Karpas-422 (cell line): ENCODE data around the gene GJD2. TPM values are rescaled to one million over a fixed set of nuclear protein-coding genes. Genes with fewer than 3 reads are reported as not detected.

Experiments
- DNase-seq: peaks from one replicate; pipeline ENCODE4 v3.0.0-alpha.2; 2015
- H2AFZ ChIP-seq: fragments of 200-600 bp; sonication (generic); 2 replicates; pipeline ENCODE4 v1.6.1; 2014; ENCODE audit warnings: antibody characterized with exemption, low read length, mixed read lengths
- H3K27ac ChIP-seq: fragments of 200-600 bp; sonication (generic); 2 replicates; pipeline ENCODE4 v1.5.1; 2014; ENCODE audit warnings: mild to moderate bottlenecking, low read length, moderate library complexity
- H3K27me3 ChIP-seq: fragments of 200-600 bp; sonication (generic); 2 replicates; pipeline ENCODE4 v1.6.1; 2014; ENCODE audit warnings: low read length, mixed read lengths
- H3K36me3 ChIP-seq: fragments of 200-600 bp; sonication (generic); 2 replicates; pipeline ENCODE4 v1.6.1; 2014; ENCODE audit warnings: low read length, mixed read lengths; ENCODE audit not compliant: insufficient read depth
- H3K4me1 ChIP-seq: fragments of 200-600 bp; sonication (generic); 2 replicates; pipeline ENCODE4 v1.6.1; 2014; ENCODE audit warnings: mild to moderate bottlenecking, low read length, mixed read lengths
- H3K4me2 ChIP-seq: fragments of 200-600 bp; sonication (generic); 2 replicates; pipeline ENCODE4 v1.6.1; 2014; ENCODE audit warnings: low read length, low read depth, mild to moderate bottlenecking; ENCODE audit not compliant: poor library complexity, severe bottlenecking
- H3K4me3 ChIP-seq: fragments of 200-600 bp; sonication (generic); 2 replicates; pipeline ENCODE4 v1.5.1; 2014; ENCODE audit warnings: mild to moderate bottlenecking, antibody characterized with exemption, low read length, mixed read lengths
- H3K79me2 ChIP-seq: fragments of 200-600 bp; sonication (generic); 2 replicates; pipeline ENCODE4 v1.6.1; 2014; ENCODE audit warnings: mild to moderate bottlenecking, low read length, mixed read lengths
- H3K9ac ChIP-seq: fragments of 200-600 bp; sonication (generic); 2 replicates; pipeline ENCODE4 v1.6.0; 2014; ENCODE audit warnings: low read length
- H3K9me2 ChIP-seq: fragments of 200-600 bp; sonication (generic), shearing (Covaris generic); replicated peaks from 2 replicates; pipeline ENCODE4 v1.6.0; 2014; ENCODE audit warnings: mild to moderate bottlenecking, low read length, moderate library complexity; ENCODE audit not compliant: insufficient read depth
- H3K9me3 ChIP-seq: fragments of 300-700, 200-600 bp; sonication (generic); 2 replicates; pipeline ENCODE4 v1.6.1; 2014; ENCODE audit warnings: low read length, mixed read lengths
- H4K20me1 ChIP-seq: fragments of 200-600 bp; sonication (generic); 2 replicates; pipeline ENCODE4 v1.6.1; 2014; ENCODE audit warnings: mild to moderate bottlenecking, antibody characterized with exemption, low read length, low read depth; ENCODE audit not compliant: insufficient read depth
- total RNA-seq: library from RNA; depleted of rRNA; stranded (reverse); fragments of >200 nt; shearing (Covaris generic); gene quantifications from 2 replicates; pipeline ENCODE4 v1.2.3, GENCODE V29; 2014; ENCODE audit warnings: low replicate concordance

The GJD2 gene
- total RNA-seq, 1 experiment from 2014 or later: not detected

GRCh38 chr15:34738002-34738401, 16.8 kb downstream of the GJD2 start:
- H3K9ac ChIP-seq: no peak overlapping the region
- H3K9me3 ChIP-seq: no peaks in the 10 kb centered on the region
- H3K9me2 ChIP-seq: no peaks in the 10 kb centered on the region
- no peak overlapping the region for H3K4me2 ChIP-seq
- no peak overlapping the region for H3K27ac ChIP-seq
- H3K27me3 ChIP-seq: no peaks in the 10 kb centered on the region
- DNase-seq: no peak
- no peaks in the 10 kb centered on the region for H3K79me2 ChIP-seq
- H3K4me3 ChIP-seq: no peak overlapping the region
- no peak overlapping the region for H2AFZ ChIP-seq
- no peaks in the 10 kb centered on the region for H4K20me1 ChIP-seq
- no peaks in the 10 kb centered on the region for H3K4me1 ChIP-seq
- H3K36me3 ChIP-seq: no peaks in the 10 kb centered on the region

- no peaks in the 10 kb centered on the region for H3K27me3 ChIP-seq
- H3K36me3 ChIP-seq: no peaks in the 10 kb centered on the region
- no peak for DNase-seq
- no peak overlapping the region for H2AFZ ChIP-seq
- H3K79me2 ChIP-seq: no peaks in the 10 kb centered on the region
- no peak overlapping the region for H3K4me3 ChIP-seq
- no peak overlapping the region for H3K27ac ChIP-seq
- no peaks in the 10 kb centered on the region for H3K9me3 ChIP-seq
- no peak overlapping the region for H3K4me2 ChIP-seq
- H4K20me1 ChIP-seq: no peaks in the 10 kb centered on the region
- no peaks in the 10 kb centered on the region for H3K9me2 ChIP-seq
- no peak overlapping the region for H3K9ac ChIP-seq
- no peaks in the 10 kb centered on the region for H3K4me1 ChIP-seq
These were observed 17.3 kb downstream of the GJD2 start for GRCh38 chr15:34737477-34737876.

GRCh38 chr15:34734303-34734702, 20.5 kb downstream of the GJD2 start:
- no peak overlapping the region for H3K4me2 ChIP-seq
- no peak overlapping the region for H3K9ac ChIP-seq
- H3K4me3 ChIP-seq: no peak overlapping the region
- H2AFZ ChIP-seq: no peak overlapping the region
- H3K79me2 ChIP-seq: no peaks in the 10 kb centered on the region
- no peaks in the 10 kb centered on the region for H3K9me3 ChIP-seq
- DNase-seq: no peak
- H3K9me2 ChIP-seq: no peaks in the 10 kb centered on the region
- no peaks in the 10 kb centered on the region for H3K36me3 ChIP-seq
- H3K4me1 ChIP-seq: no peaks in the 10 kb centered on the region
- H3K27ac ChIP-seq: no peak overlapping the region
- H3K27me3 ChIP-seq: no peaks in the 10 kb centered on the region
- no peaks in the 10 kb centered on the region for H4K20me1 ChIP-seq

GRCh38 chr15:34733621-34734020, 21.2 kb downstream of the GJD2 start:
- Histone ChIP-seq H3K9ac (no peak overlapping the region), H3K4me1 (no peaks in the 10 kb centered on the region)

GRCh38 chr15:34732430-34732829, 22.4 kb downstream of the GJD2 start:
- Histone ChIP-seq H3K27me3 (no peaks in the 10 kb centered on the region), H3K9ac (no peak overlapping the region), H3K9me3 (no peaks in the 10 kb centered on the region), H3K79me2 (no peaks in the 10 kb centered on the region), H3K4me1 (no peaks in the 10 kb centered on the region), H3K27ac (no peak overlapping the region), H3K9me2 (no peaks in the 10 kb centered on the region), H2AFZ (no peak overlapping the region), H4K20me1 (no peaks in the 10 kb centered on the region), H3K36me3 (no peaks in the 10 kb centered on the region), H3K4me2 (no peak overlapping the region), H3K4me3 (no peak overlapping the region)
- no peak for DNase-seq

More at GRCh38 chr15:34733621-34734020, 21.2 kb downstream of the GJD2 start:
- no peak for DNase-seq
- Histone ChIP-seq H3K79me2 (no peaks in the 10 kb centered on the region), H3K9me3 (no peaks in the 10 kb centered on the region), H3K27me3 (no peaks in the 10 kb centered on the region), H2AFZ (no peak overlapping the region), H3K9me2 (no peaks in the 10 kb centered on the region), H3K4me2 (no peak overlapping the region), H3K36me3 (no peaks in the 10 kb centered on the region), H3K4me3 (no peak overlapping the region), H3K27ac (no peak overlapping the region), H4K20me1 (no peaks in the 10 kb centered on the region)

GRCh38 chr15:34730701-34731100, 24.1 kb downstream of the GJD2 start:
- Histone ChIP-seq H3K27ac (no peak overlapping the region), H3K79me2 (no peaks in the 10 kb centered on the region), H3K9me3 (no peaks in the 10 kb centered on the region), H3K4me1 (no peaks in the 10 kb centered on the region), H4K20me1 (no peaks in the 10 kb centered on the region), H3K4me3 (no peak overlapping the region), H2AFZ (no peak overlapping the region), H3K9ac (no peak overlapping the region), H3K9me2 (no peaks in the 10 kb centered on the region), H3K27me3 (no peaks in the 10 kb centered on the region), H3K4me2 (no peak overlapping the region), H3K36me3 (no peaks in the 10 kb centered on the region)
- DNase-seq: no peak

GRCh38 chr15:34729886-34730285, 24.9 kb downstream of the GJD2 start:
- no peak for DNase-seq

GRCh38 chr15:34729056-34729455, 25.7 kb downstream of the GJD2 start:
- Histone ChIP-seq H3K27me3 (no peaks in the 10 kb centered on the region), H3K4me1 (no peaks in the 10 kb centered on the region), H3K79me2 (no peaks in the 10 kb centered on the region), H3K9ac (no peak overlapping the region), H3K36me3 (no peaks in the 10 kb centered on the region), H3K27ac (no peak overlapping the region), H3K9me2 (no peaks in the 10 kb centered on the region), H3K9me3 (no peaks in the 10 kb centered on the region), H2AFZ (no peak overlapping the region), H3K4me3 (no peak overlapping the region), H3K4me2 (no peak overlapping the region), H4K20me1 (no peaks in the 10 kb centered on the region)
- DNase-seq: no peak

More at GRCh38 chr15:34729886-34730285, 24.9 kb downstream of the GJD2 start:
- no peak overlapping the region for H2AFZ ChIP-seq
- H3K36me3 ChIP-seq: no peaks in the 10 kb centered on the region
- no peak overlapping the region for H3K27ac ChIP-seq
- no peak overlapping the region for H3K4me2 ChIP-seq
- H3K27me3 ChIP-seq: no peaks in the 10 kb centered on the region
- H4K20me1 ChIP-seq: no peaks in the 10 kb centered on the region
- no peak overlapping the region for H3K4me3 ChIP-seq
- H3K9me2 ChIP-seq: no peaks in the 10 kb centered on the region
- H3K4me1 ChIP-seq: no peaks in the 10 kb centered on the region
- H3K9ac ChIP-seq: no peak overlapping the region
- H3K79me2 ChIP-seq: no peaks in the 10 kb centered on the region
- no peaks in the 10 kb centered on the region for H3K9me3 ChIP-seq
